Liver (tissue), 2 donors: ENCODE results near the gene TMEM86B.

ENCODE experiments used
- MAX ChIP-seq: IDR thresholded peaks from 2 replicates; pipeline ENCODE4 v1.6.1; 2016; ENCODE audit warnings: antibody characterized with exemption
- REST ChIP-seq: IDR thresholded peaks from 2 replicates; pipeline ENCODE4 v1.6.1; 2016; ENCODE audit warnings: antibody characterized with exemption, mild to moderate bottlenecking
- TF ChIP-seq, protein P1 (sequence below): fragments of 150-350 bp; IDR thresholded peaks from 2 replicates; pipeline ENCODE4 v1.5.1; 2017; ENCODE audit warnings: improper control_type of control experiment, low read depth, low read length; ENCODE audit not compliant: missing input control
- donor health status: healthy.

- TF ChIP-seq, protein P1, sequence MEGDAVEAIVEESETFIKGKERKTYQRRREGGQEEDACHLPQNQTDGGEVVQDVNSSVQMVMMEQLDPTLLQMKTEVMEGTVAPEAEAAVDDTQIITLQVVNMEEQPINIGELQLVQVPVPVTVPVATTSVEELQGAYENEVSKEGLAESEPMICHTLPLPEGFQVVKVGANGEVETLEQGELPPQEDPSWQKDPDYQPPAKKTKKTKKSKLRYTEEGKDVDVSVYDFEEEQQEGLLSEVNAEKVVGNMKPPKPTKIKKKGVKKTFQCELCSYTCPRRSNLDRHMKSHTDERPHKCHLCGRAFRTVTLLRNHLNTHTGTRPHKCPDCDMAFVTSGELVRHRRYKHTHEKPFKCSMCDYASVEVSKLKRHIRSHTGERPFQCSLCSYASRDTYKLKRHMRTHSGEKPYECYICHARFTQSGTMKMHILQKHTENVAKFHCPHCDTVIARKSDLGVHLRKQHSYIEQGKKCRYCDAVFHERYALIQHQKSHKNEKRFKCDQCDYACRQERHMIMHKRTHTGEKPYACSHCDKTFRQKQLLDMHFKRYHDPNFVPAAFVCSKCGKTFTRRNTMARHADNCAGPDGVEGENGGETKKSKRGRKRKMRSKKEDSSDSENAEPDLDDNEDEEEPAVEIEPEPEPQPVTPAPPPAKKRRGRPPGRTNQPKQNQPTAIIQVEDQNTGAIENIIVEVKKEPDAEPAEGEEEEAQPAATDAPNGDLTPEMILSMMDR: no peak
- TF ChIP-seq REST: no peak
- no peak for TF ChIP-seq MAX
Measured at GRCh38 chr19:55226788-55227187, 1.8 kb downstream of the TMEM86B start.
